A673 (cell line): ENCODE measurements around the gene ZBTB16. TPM values are rescaled to one million over a fixed set of nuclear protein-coding genes. Genes with fewer than 3 reads are reported as not detected.
A peak's percentile ranks its signal among the peaks of the same experiment; 100 is the strongest.

Experiments used
- BruUV-seq: library from RNA; stranded (reverse); fragments of 400-500 nt; replicated peaks from 2 replicates; lab custom pipeline; 2021; lab: Mats Ljungman, UMichigan
- CTCF ChIA-PET: fragments of 300-600 bp; sonication (Branson Sonifier 250); formaldehyde crosslinking; loops from one replicate; lab custom pipeline; 2022; ENCODE audit warnings: antibody characterized with exemption; lab: Charles Lee
- POLR2A ChIA-PET: fragments of 300-600 bp; sonication (Branson Sonifier 250); formaldehyde crosslinking; loops from one replicate; lab custom pipeline; 2022; ENCODE audit warnings: antibody characterized with exemption; ENCODE audit not compliant: low non-redundant PET; lab: Charles Lee
- DNase-seq: peaks from one replicate; pipeline ENCODE4 v3.0.0-alpha.2; 2015; ENCODE audit warnings: low spot score
- H3K27ac ChIP-seq: fragments of 200-600 bp; sonication (generic); 2 replicates; pipeline ENCODE4 v1.5.1; 2016; ENCODE audit warnings: mixed run types, low read depth, mild to moderate bottlenecking, mixed read lengths, antibody characterized with exemption, low read length; ENCODE audit not compliant: poor library complexity, severe bottlenecking
- H3K27me3 ChIP-seq: fragments of 200-600 bp; sonication (generic); replicated peaks from 2 replicates; pipeline ENCODE4 v1.6.1; 2017; ENCODE audit warnings: mixed run types, low read depth, mild to moderate bottlenecking, mixed read lengths, antibody characterized with exemption, low read length; ENCODE audit not compliant: insufficient read depth, poor library complexity
- H3K36me3 ChIP-seq: fragments of 200-600 bp; sonication (generic); 2 replicates; pipeline ENCODE4 v1.6.1; 2016; ENCODE audit warnings: mixed run types, mild to moderate bottlenecking, mixed read lengths, antibody characterized with exemption, low read length; ENCODE audit not compliant: insufficient read depth, poor library complexity, severe bottlenecking
- H3K4me1 ChIP-seq: fragments of 200-600 bp; sonication (generic); 2 replicates; pipeline ENCODE4 v1.6.1; 2017; ENCODE audit warnings: mixed run types, mild to moderate bottlenecking, mixed read lengths, antibody characterized with exemption, low read length; ENCODE audit not compliant: insufficient read depth, poor library complexity, severe bottlenecking
- H3K4me3 ChIP-seq: fragments of 200-600 bp; sonication (generic); 2 replicates; pipeline ENCODE4 v1.5.1; 2016; ENCODE audit warnings: low read depth, mixed run types, mild to moderate bottlenecking, mixed read lengths, low read length; ENCODE audit not compliant: poor library complexity, severe bottlenecking
- H3K9me3 ChIP-seq: fragments of 200-600 bp; sonication (generic); 2 replicates; pipeline ENCODE4 v1.6.1; 2016; ENCODE audit warnings: mixed run types, low read depth, mild to moderate bottlenecking, mixed read lengths, antibody characterized with exemption, low read length; ENCODE audit not compliant: poor library complexity, severe bottlenecking
- EZH2 ChIP-seq: fragments of 200-600 bp; sonication (generic); IDR thresholded peaks from 2 replicates; pipeline ENCODE4 v1.6.1; 2017; ENCODE audit warnings: borderline replicate concordance, low read depth, mild to moderate bottlenecking, mixed read lengths, antibody characterized with exemption, low read length; ENCODE audit not compliant: poor library complexity, severe bottlenecking
- intact Hi-C: fragments of 100-400 bp; cut with micrococcal nuclease; formaldehyde crosslinking; loops from one replicate; pipeline ENCODE4 v1.10.0; 2022; ENCODE audit not compliant: unreplicated experiment
- total RNA-seq: library from RNA; stranded (reverse); gene quantifications from 2 replicates; pipeline ENCODE4 v1.2.3, GENCODE V29; 2021
- TF ChIP-seq, protein P1 (sequence below): fragments of 300-800, 200-600 bp; sonication (generic); conservative IDR thresholded peaks from 2 replicates; pipeline ENCODE4 v1.5.1; 2017; ENCODE audit warnings: low read depth, mild to moderate bottlenecking, antibody characterized with exemption, low read length, moderate library complexity, mixed read lengths

The ZBTB16 gene
- total RNA-seq, 1 experiment from 2014 or later: 12.0 TPM

DNA sequence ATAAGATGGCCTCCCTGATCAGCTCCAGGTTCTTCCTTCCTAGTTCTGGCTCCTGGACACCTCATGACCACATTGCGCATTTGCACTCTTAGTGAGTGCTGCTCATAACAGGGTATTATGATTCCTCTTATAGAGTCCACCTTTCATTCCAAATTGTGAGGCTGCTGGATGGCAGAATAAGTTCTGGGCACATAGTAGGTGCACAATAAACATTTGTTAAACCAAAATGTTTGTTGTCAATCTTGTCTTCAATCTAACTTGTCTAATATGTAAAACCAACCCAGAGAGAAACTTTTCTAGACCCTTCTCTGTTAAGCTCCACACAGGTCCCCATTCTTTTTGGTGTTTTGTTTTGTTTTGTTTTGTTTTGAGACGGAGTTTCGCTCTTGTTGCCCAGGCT is 22.6 kb upstream of the ZBTB16 start:
- no peaks in the 10 kb centered on the region for H3K36me3 ChIP-seq
- no peak for TF ChIP-seq EZH2
- TF ChIP-seq, protein P1, sequence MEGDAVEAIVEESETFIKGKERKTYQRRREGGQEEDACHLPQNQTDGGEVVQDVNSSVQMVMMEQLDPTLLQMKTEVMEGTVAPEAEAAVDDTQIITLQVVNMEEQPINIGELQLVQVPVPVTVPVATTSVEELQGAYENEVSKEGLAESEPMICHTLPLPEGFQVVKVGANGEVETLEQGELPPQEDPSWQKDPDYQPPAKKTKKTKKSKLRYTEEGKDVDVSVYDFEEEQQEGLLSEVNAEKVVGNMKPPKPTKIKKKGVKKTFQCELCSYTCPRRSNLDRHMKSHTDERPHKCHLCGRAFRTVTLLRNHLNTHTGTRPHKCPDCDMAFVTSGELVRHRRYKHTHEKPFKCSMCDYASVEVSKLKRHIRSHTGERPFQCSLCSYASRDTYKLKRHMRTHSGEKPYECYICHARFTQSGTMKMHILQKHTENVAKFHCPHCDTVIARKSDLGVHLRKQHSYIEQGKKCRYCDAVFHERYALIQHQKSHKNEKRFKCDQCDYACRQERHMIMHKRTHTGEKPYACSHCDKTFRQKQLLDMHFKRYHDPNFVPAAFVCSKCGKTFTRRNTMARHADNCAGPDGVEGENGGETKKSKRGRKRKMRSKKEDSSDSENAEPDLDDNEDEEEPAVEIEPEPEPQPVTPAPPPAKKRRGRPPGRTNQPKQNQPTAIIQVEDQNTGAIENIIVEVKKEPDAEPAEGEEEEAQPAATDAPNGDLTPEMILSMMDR: no peak
- intact Hi-C loops: loop anchor here (1.0 to 5.0 kb wide), 2 partner anchors 145 to 224 kb away; no protein-coding TSS in a partner anchor
- H3K27ac ChIP-seq: no peak overlapping the region
- no peaks in the 10 kb centered on the region for H3K27me3 ChIP-seq
- ChIA-PET CTCF (no interaction called here), POLR2A (no interaction called here)
- BruUV-seq: no TSS peak
- H3K4me1 ChIP-seq: peaks cover 11% of the 10 kb centered on the region
- peak overlapping the region; percentile 38 for H3K4me3 ChIP-seq
- H3K9me3 ChIP-seq: no peaks in the 10 kb centered on the region
- no peak for DNase-seq

DNA sequence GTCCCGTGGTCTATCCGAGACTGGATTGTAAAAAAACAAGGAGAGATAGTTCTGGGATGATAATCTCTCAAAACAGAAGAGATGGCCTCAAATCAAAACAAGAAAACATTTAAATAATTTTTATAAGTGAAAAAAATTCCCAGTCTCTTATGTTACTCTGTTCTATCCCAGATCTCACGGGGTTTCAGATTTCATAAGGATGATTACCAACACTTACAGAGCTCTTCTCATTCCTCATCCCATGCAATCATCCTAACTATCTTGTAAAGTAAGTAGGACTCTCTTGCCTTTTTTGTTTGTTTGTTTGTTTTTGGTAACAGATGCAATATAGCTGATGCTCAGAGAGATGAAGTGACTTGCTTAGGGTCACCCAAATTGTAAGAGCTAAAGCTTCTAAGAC is 20.0 kb upstream of the ZBTB16 start:
- ChIA-PET CTCF (interaction anchor here (1.6 kb wide), 1 partner anchor 221 kb away, joined by 3 read pairs; no protein-coding TSS in a partner anchor), POLR2A (no interaction called here)
- H3K36me3 ChIP-seq: no peaks in the 10 kb centered on the region
- no peaks in the 10 kb centered on the region for H3K9me3 ChIP-seq
- intact Hi-C loops: loop anchor here (5.0 kb wide), 1 partner anchor 143 kb away; no protein-coding TSS in a partner anchor
- H3K27me3 ChIP-seq: no peaks in the 10 kb centered on the region
- DNase-seq: no peak
- peaks cover 11% of the 10 kb centered on the region for H3K4me1 ChIP-seq
- no TSS peak for BruUV-seq
- no peak overlapping the region for H3K4me3 ChIP-seq
- TF ChIP-seq, protein P1: no peak
- TF ChIP-seq EZH2: no peak
- no peak overlapping the region for H3K27ac ChIP-seq

DNA sequence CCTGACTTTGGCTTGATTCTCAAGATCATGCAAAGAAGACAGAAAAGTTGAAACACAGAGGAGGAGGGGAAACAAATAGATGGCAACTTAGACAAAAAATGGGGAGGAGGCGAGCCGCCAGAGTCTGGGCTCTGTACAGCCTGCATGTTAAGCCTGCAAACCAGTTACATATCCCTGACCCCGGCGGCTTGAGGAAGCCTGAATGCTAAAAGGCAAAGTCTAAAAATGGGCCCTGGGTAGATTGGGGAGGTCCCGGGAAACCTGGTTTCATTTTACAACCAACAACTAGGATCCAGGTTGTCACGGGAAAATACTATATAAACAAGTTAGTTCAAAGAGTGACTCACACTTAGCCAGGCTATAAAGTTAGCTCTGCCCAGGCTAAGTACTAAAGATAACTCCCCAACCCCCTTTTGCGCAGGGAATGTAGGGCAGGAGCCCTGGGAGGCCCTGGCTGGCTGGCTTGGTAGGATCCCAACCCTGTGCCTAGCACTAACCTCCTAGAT is 18.8 kb upstream of the ZBTB16 start:
- intact Hi-C loops: no loop called here
- POLR2A ChIA-PET: no interaction called here
- Histone ChIP-seq H3K36me3 (no peaks in the 10 kb centered on the region), H3K27ac (no peak overlapping the region), H3K4me1 (peaks cover 11% of the 10 kb centered on the region), H3K27me3 (no peaks in the 10 kb centered on the region), H3K9me3 (no peaks in the 10 kb centered on the region), H3K4me3 (no peak overlapping the region)
- no TSS peak for BruUV-seq
- DNase-seq: peak; percentile 27
- CTCF ChIA-PET: interaction anchor here (0.5 kb wide), 1 partner anchor 20 kb away, joined by 8 read pairs; no protein-coding TSS in a partner anchor
- no peak for TF ChIP-seq EZH2
- TF ChIP-seq, protein P1: no peak
